Large intestine (tissue), 3 donors: Measurements from ENCODE around the gene WAC. TPM values are rescaled to one million over a fixed set of nuclear protein-coding genes. Genes with fewer than 3 reads are reported as not detected.

ENCODE experiments used
- DNase-seq, 2 donors: peaks; one replicate each; pipeline versions ENCODE4 v3.0.0 to v3.0.0-alpha.2; 2013
- H3K27ac ChIP-seq: one replicate; pipeline ENCODE4 v1.5.1; 2013; ENCODE audit warnings: low read length
- H3K27me3 ChIP-seq: 2 replicates; pipeline ENCODE4 v1.6.1; 2013; ENCODE audit warnings: low read length; ENCODE audit not compliant: control insufficient read depth, insufficient read depth
- H3K36me3 ChIP-seq: 2 replicates; pipeline ENCODE4 v1.6.1; 2013; ENCODE audit warnings: low read length; ENCODE audit not compliant: control insufficient read depth, insufficient read depth
- H3K4me1 ChIP-seq: one replicate; pipeline ENCODE4 v1.6.1; 2013; ENCODE audit warnings: low read length; ENCODE audit not compliant: control insufficient read depth, insufficient read depth
- H3K4me3 ChIP-seq: one replicate; pipeline ENCODE4 v1.5.1; 2013; ENCODE audit warnings: low read length
- H3K9me3 ChIP-seq: one replicate; pipeline ENCODE4 v1.6.1; 2013; ENCODE audit warnings: mild to moderate bottlenecking, low read depth, low read length, moderate library complexity; ENCODE audit not compliant: control insufficient read depth
- WGBS: methylation state at CpG from one replicate; pipeline ENCODE4 v1.1.5; 2013; ENCODE audit warnings: low lambda C conversion rate; ENCODE audit not compliant: insufficient coverage; 5-methylcytosine and 5-hydroxymethylcytosine counted together
- polyA plus RNA-seq: library from polyadenylated mRNA; unstranded; fragments of 120-200 nt; gene quantifications from one replicate; pipeline ENCODE4 v1.2.1, GENCODE V29; 2013

The WAC gene
- polyA plus RNA-seq, 1 donor, result 99.7 TPM

GRCh38 chr10:28627102-28627501, 94.2 kb downstream of the WAC start:
- H3K27ac ChIP-seq, result no peak overlapping the region

GRCh38 chr10:28628184-28628893, 95.4 kb downstream of the WAC start:
- no CpG with 5 or more reads among the region's 15 CpGs for WGBS
- H3K9me3 ChIP-seq, result no peaks in the 10 kb centered on the region
- no peak overlapping the region for H3K4me3 ChIP-seq
- H3K4me1 ChIP-seq, result no peaks in the 10 kb centered on the region
- no peaks in the 10 kb centered on the region for H3K27me3 ChIP-seq
- H3K36me3 ChIP-seq, result no peaks in the 10 kb centered on the region
- no peak overlapping the region for H3K27ac ChIP-seq
- peak; percentile 53 to 62 for DNase-seq

More at GRCh38 chr10:28627102-28627501, 94.2 kb downstream of the WAC start:
- Histone ChIP-seq H3K27me3 (no peaks in the 10 kb centered on the region), H3K36me3 (no peaks in the 10 kb centered on the region), H3K4me3 (no peak overlapping the region), H3K9me3 (no peaks in the 10 kb centered on the region), H3K4me1 (no peaks in the 10 kb centered on the region)
- WGBS, result 100% methylated on average over 1 of the region's 3 CpGs
- no peak for DNase-seq

GRCh38 chr10:28631896-28632583, 99.1 kb downstream of the WAC start:
- no peaks in the 10 kb centered on the region for H3K9me3 ChIP-seq
- no peaks in the 10 kb centered on the region for H3K27me3 ChIP-seq
- H3K4me3 ChIP-seq, result no peak overlapping the region
- 80% methylated on average over 2 of the region's 5 CpGs for WGBS
- H3K36me3 ChIP-seq, result no peaks in the 10 kb centered on the region
- DNase-seq, result no peak
- no peaks in the 10 kb centered on the region for H3K4me1 ChIP-seq
- H3K27ac ChIP-seq, result no peak overlapping the region

- 100% methylated on average over 1 of the region's 1 CpG for WGBS
- Histone ChIP-seq H3K36me3 (no peaks in the 10 kb centered on the region), H3K4me3 (no peak overlapping the region), H3K9me3 (no peaks in the 10 kb centered on the region), H3K27ac (no peak overlapping the region), H3K4me1 (no peaks in the 10 kb centered on the region), H3K27me3 (no peaks in the 10 kb centered on the region)
- DNase-seq, result no peak
These were observed 99.6 kb downstream of the WAC start for GRCh38 chr10:28632584-28632945.

GRCh38 chr10:28633750-28634149, 100.8 kb downstream of the WAC start:
- H3K9me3 ChIP-seq, result no peaks in the 10 kb centered on the region
- DNase-seq, result no peak
- no peak overlapping the region for H3K27ac ChIP-seq
- no peaks in the 10 kb centered on the region for H3K4me1 ChIP-seq
- no CpG with 5 or more reads among the region's 6 CpGs for WGBS
- H3K36me3 ChIP-seq, result no peaks in the 10 kb centered on the region
- no peaks in the 10 kb centered on the region for H3K27me3 ChIP-seq
- no peak overlapping the region for H3K4me3 ChIP-seq

GRCh38 chr10:28637346-28637745, 104.4 kb downstream of the WAC start:
- WGBS, result no CpG with 5 or more reads among the region's 5 CpGs
- DNase-seq, result no peak
- no peaks in the 10 kb centered on the region for H3K36me3 ChIP-seq
- H3K9me3 ChIP-seq, result no peaks in the 10 kb centered on the region
- no peaks in the 10 kb centered on the region for H3K27me3 ChIP-seq
- H3K4me3 ChIP-seq, result no peak overlapping the region
- no peaks in the 10 kb centered on the region for H3K4me1 ChIP-seq
- H3K27ac ChIP-seq, result no peak overlapping the region

- H3K4me1 ChIP-seq, result no peaks in the 10 kb centered on the region
- DNase-seq, result no peak
- no peak overlapping the region for H3K4me3 ChIP-seq
- no peaks in the 10 kb centered on the region for H3K36me3 ChIP-seq
- H3K27me3 ChIP-seq, result no peaks in the 10 kb centered on the region
- no peak overlapping the region for H3K27ac ChIP-seq
- H3K9me3 ChIP-seq, result no peaks in the 10 kb centered on the region
These were observed 105.5 kb downstream of the WAC start for GRCh38 chr10:28638392-28638791.

- WGBS, result no CpG with 5 or more reads among the region's 2 CpGs
- no peak overlapping the region for H3K27ac ChIP-seq
- DNase-seq, result no peak
- H3K27me3 ChIP-seq, result no peaks in the 10 kb centered on the region
- H3K36me3 ChIP-seq, result no peaks in the 10 kb centered on the region
- no peak overlapping the region for H3K4me3 ChIP-seq
- H3K4me1 ChIP-seq, result no peaks in the 10 kb centered on the region
- H3K9me3 ChIP-seq, result no peaks in the 10 kb centered on the region
These were observed 107.6 kb downstream of the WAC start for GRCh38 chr10:28640551-28640950.

- WGBS, result no CpG with 5 or more reads among the region's 5 CpGs
- H3K27ac ChIP-seq, result no peak overlapping the region
- DNase-seq, result no peak
These were observed 111.7 kb downstream of the WAC start for GRCh38 chr10:28644647-28645046.

GRCh38 chr10:28652106-28652505, 119.2 kb downstream of the WAC start:
- DNase-seq, result peak in 1 of 2 donors; percentile 50
- no CpG with 5 or more reads among the region's 2 CpGs for WGBS

More at GRCh38 chr10:28644647-28645046, 111.7 kb downstream of the WAC start:
- H3K4me3 ChIP-seq, result no peak overlapping the region
- H3K9me3 ChIP-seq, result no peaks in the 10 kb centered on the region
- no peaks in the 10 kb centered on the region for H3K4me1 ChIP-seq
- H3K36me3 ChIP-seq, result no peaks in the 10 kb centered on the region
- no peaks in the 10 kb centered on the region for H3K27me3 ChIP-seq

GRCh38 chr10:28652703-28653102, 119.8 kb downstream of the WAC start:
- H3K4me1 ChIP-seq, result peaks cover 4% of the 10 kb centered on the region
- no peaks in the 10 kb centered on the region for H3K36me3 ChIP-seq
- H3K9me3 ChIP-seq, result no peaks in the 10 kb centered on the region
- H3K4me3 ChIP-seq, result no peak overlapping the region
- no peaks in the 10 kb centered on the region for H3K27me3 ChIP-seq
- no peak overlapping the region for H3K27ac ChIP-seq
- WGBS, result no CpG with 5 or more reads among the region's 5 CpGs
- no peak for DNase-seq

More at GRCh38 chr10:28652106-28652505, 119.2 kb downstream of the WAC start:
- H3K36me3 ChIP-seq, result no peaks in the 10 kb centered on the region
- peak overlapping the region; percentile 29 for H3K27ac ChIP-seq
- peaks cover 4% of the 10 kb centered on the region for H3K4me1 ChIP-seq
- no peaks in the 10 kb centered on the region for H3K27me3 ChIP-seq
- H3K9me3 ChIP-seq, result no peaks in the 10 kb centered on the region
- H3K4me3 ChIP-seq, result no peak overlapping the region
